ENCODE results near the gene DOK4.

The DOK4 gene

DNA sequence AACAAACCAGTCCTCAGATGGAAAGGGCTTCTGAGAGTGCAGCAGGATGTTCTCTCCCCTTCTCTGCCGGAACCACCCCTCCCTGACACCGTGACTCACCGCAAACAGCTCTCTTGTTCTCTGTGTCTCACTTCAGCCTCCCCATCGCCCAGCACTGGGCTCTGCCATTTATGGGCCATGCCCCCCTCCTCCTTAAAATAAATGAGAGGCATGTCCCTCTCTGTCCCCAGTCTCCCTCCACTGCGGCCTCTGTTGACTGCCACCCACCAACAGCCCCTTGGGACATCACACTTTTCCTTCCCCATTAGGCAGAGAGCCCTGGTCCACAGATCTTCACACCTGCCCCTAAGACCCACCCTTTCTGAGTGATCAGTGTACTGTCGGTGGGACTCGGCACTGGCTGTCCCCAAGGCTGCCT, 43.8 kb upstream of the DOK4 start:
- Histone ChIP-seq H3K79me2 (ENCODE audit: control insufficient read depth, low read length) (no peaks in the 10 kb centered on the region), H3K27ac (ENCODE audit: low read depth, low read length) (peak overlapping the region; percentile 58), H3K4me2 (ENCODE audit: low read length) (peak overlapping the region; percentile 63), H3K27me3 (ENCODE audit: control insufficient read depth, low read length) (no peaks in the 10 kb centered on the region), H3F3A (ENCODE audit: control insufficient read depth, insufficient read depth) (peaks cover 8% of the 10 kb centered on the region), H4K20me1 (ENCODE audit: control insufficient read depth, insufficient read depth, low read depth, low read length) (no peaks in the 10 kb centered on the region; the same call in 1 of the 2 replicates), H3K4me3 (ENCODE audit: low read length) (peak overlapping the region; percentile 24), H3K36me3 (ENCODE audit: control insufficient read depth, low read length) (no peaks in the 10 kb centered on the region), H3K4me1 (ENCODE audit: control insufficient read depth, low read length) (peaks cover 65% of the 10 kb centered on the region), H3K9me3 (ENCODE audit: control insufficient read depth, insufficient read depth, low read length) (no peaks in the 10 kb centered on the region), H3K9me2 (replicated peaks; ENCODE audit: control insufficient read depth, low read length) (no peaks in the 10 kb centered on the region)
- TF ChIP-seq EZH2phosphoT487 (IDR thresholded peaks at IDR 0.05; ENCODE audit: borderline replicate concordance, low read length) (no peak), CTCF (IDR thresholded peaks at IDR 0.05; ENCODE audit: low read depth, low read length, poor library complexity, severe bottlenecking) (no peak)

- H3K4me3 ChIP-seq (ENCODE audit: low read length) = peak overlapping the region; percentile 24
- H3K27me3 ChIP-seq (ENCODE audit: control insufficient read depth, low read length) = no peaks in the 10 kb centered on the region
Measured at GRCh38 chr16:57529391-57530103, 43.3 kb upstream of the DOK4 start.

DNA sequence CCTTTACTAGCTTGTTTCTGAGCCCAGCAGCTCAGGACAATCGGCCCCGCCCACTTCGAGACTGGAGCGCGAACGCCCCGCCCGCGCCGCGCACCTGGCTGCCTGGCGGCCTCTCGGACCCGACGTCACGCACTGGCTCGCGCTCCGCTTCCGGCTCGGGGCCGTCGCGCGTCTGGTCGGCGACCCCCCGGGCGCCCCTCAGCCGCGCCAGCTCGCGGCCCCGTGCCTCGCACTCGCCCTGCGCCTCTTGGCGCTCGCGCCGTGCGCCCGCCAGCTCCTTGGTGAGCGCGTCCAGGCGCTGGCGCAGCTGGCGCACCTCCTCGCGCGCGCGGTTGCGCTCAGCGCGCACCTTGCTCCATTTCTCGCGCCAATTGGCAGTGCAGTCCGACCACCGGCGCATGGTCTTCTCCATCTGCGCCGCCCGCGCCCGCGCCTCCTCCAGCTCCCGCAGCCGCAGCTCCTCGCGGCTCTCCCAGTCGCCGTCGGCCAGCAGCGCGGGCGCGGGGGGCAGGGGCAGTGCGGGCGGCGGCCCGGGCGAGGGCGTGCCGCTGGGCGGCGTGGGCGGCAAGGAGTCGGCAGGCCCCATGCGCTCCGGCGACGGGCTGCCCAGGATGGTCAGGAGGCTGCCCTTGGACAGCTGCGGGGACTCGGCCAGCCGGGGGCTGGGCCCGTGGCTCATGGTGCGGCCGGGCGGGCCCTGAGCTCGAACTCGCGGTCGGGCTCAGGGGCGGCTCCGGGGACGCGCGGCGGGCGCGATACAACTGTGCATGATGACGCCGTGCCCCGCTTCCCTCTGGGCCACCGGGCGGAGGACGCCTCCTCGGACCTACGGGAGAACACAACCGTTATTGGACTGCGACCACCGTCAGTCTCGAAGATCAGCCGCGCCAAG, 42.5 kb upstream of the DOK4 start:
- no peaks in the 10 kb centered on the region for H3K36me3 ChIP-seq (ENCODE audit: control insufficient read depth, low read length)
- H3K9me3 ChIP-seq (ENCODE audit: control insufficient read depth, insufficient read depth, low read length) = no peaks in the 10 kb centered on the region
- H3K9me2 ChIP-seq (replicated peaks; ENCODE audit: control insufficient read depth, low read length) = no peaks in the 10 kb centered on the region
- peak overlapping the region; percentile 63 for H3K4me2 ChIP-seq (ENCODE audit: low read length)
- H3K27ac ChIP-seq (ENCODE audit: low read depth, low read length) = peak overlapping the region; percentile 58
- H3K4me1 ChIP-seq (ENCODE audit: control insufficient read depth, low read length) = peaks cover 59% of the 10 kb centered on the region
- TF ChIP-seq CTCF (IDR thresholded peaks at IDR 0.05; ENCODE audit: low read depth, low read length, poor library complexity, severe bottlenecking) (no peak), EZH2phosphoT487 (IDR thresholded peaks at IDR 0.05; ENCODE audit: borderline replicate concordance, low read length) (no peak)
- H3K79me2 ChIP-seq (ENCODE audit: control insufficient read depth, low read length) = no peaks in the 10 kb centered on the region
- H3F3A ChIP-seq (ENCODE audit: control insufficient read depth, insufficient read depth) = peaks cover 8% of the 10 kb centered on the region
- H3K4me3 ChIP-seq (ENCODE audit: low read length) = peak overlapping the region; percentile 24; the same call in 1 of the 2 replicates
- no peaks in the 10 kb centered on the region for H3K27me3 ChIP-seq (ENCODE audit: control insufficient read depth, low read length)
- no peaks in the 10 kb centered on the region for H4K20me1 ChIP-seq (ENCODE audit: control insufficient read depth, insufficient read depth, low read depth, low read length)

More at GRCh38 chr16:57529391-57530103, 43.3 kb upstream of the DOK4 start:
- peak overlapping the region; percentile 58 for H3K27ac ChIP-seq (ENCODE audit: low read depth, low read length)
- peaks cover 60% of the 10 kb centered on the region for H3K4me1 ChIP-seq (ENCODE audit: control insufficient read depth, low read length)
- TF ChIP-seq EZH2phosphoT487 (IDR thresholded peaks at IDR 0.05; ENCODE audit: borderline replicate concordance, low read length) = no peak
- no peak for TF ChIP-seq CTCF (IDR thresholded peaks at IDR 0.05; ENCODE audit: low read depth, low read length, poor library complexity, severe bottlenecking)
- no peaks in the 10 kb centered on the region for H3K36me3 ChIP-seq (ENCODE audit: control insufficient read depth, low read length)
- H3F3A ChIP-seq (ENCODE audit: control insufficient read depth, insufficient read depth) = peaks cover 8% of the 10 kb centered on the region
- H3K79me2 ChIP-seq (ENCODE audit: control insufficient read depth, low read length) = no peaks in the 10 kb centered on the region
- no peaks in the 10 kb centered on the region for H3K9me3 ChIP-seq (ENCODE audit: control insufficient read depth, insufficient read depth, low read length)
- no peaks in the 10 kb centered on the region; the same call in 1 of the 2 replicates for H4K20me1 ChIP-seq (ENCODE audit: control insufficient read depth, insufficient read depth, low read depth, low read length)
- no peaks in the 10 kb centered on the region for H3K9me2 ChIP-seq (replicated peaks; ENCODE audit: control insufficient read depth, low read length)
- peak overlapping the region; percentile 63 for H3K4me2 ChIP-seq (ENCODE audit: low read length)

All from DOHH2 (cell line).